NCI-H524 treated with DMSO at 0.1 percent for 48 hours (cell line): ENCODE results near the gene GRHPR.
A peak's percentile ranks its signal among the peaks of the same experiment; 100 is the strongest.
"Not testable (repeated sequence)": the region's sequence is repeated elsewhere in the genome, so short reads cannot be mapped to it uniquely, and the experiment has no call there.

Experiments
- DNase-seq: peaks from one replicate; lab custom pipeline; 2025; lab: John Stamatoyannopoulos, UW

The GRHPR gene

GRCh38 chr9:37422289-37423104, at the start of gene GRHPR:
TSS of gene GRHPR (plus strand) at chr9:37422696. CDS start at chr9:37422751, 55 bp downstream.
- DNase-seq, result peak; percentile 26

- DNase-seq, result no peak
Observed at GRCh38 chr9:37372839-37373238, 49.7 kb upstream of the GRHPR start.

GRCh38 chr9:37373621-37374020, 48.9 kb upstream of the GRHPR start:
- no peak for DNase-seq

- DNase-seq, result no peak
Observed at GRCh38 chr9:37374892-37375291, 47.6 kb upstream of the GRHPR start.

GRCh38 chr9:37377688-37378612, 44.5 kb upstream of the GRHPR start:
- DNase-seq, result no peak

GRCh38 chr9:37378613-37379004, 43.9 kb upstream of the GRHPR start:
- no peak for DNase-seq

GRCh38 chr9:37379835-37380234, 42.7 kb upstream of the GRHPR start:
- no peak for DNase-seq

GRCh38 chr9:37380570-37380969, 41.9 kb upstream of the GRHPR start:
- DNase-seq, result no peak

GRCh38 chr9:37381094-37381741, 41.3 kb upstream of the GRHPR start:
- no peak for DNase-seq

GRCh38 chr9:37382161-37382981, 40.1 kb upstream of the GRHPR start:
- no peak for DNase-seq

- DNase-seq, result no peak
Observed at GRCh38 chr9:37382982-37383357, 39.5 kb upstream of the GRHPR start.

- no peak for DNase-seq
Observed at GRCh38 chr9:37383393-37383792, 39.1 kb upstream of the GRHPR start.

- no peak for DNase-seq
Observed at GRCh38 chr9:37383876-37384746, 38.4 kb upstream of the GRHPR start.

- no peak for DNase-seq
Observed at GRCh38 chr9:37385286-37385685, 37.2 kb upstream of the GRHPR start.

GRCh38 chr9:37386988-37387387, 35.5 kb upstream of the GRHPR start:
- DNase-seq, result peak; percentile 15

- DNase-seq, result no peak
Observed at GRCh38 chr9:37390759-37391158, 31.7 kb upstream of the GRHPR start.

GRCh38 chr9:37392272-37392671, 30.2 kb upstream of the GRHPR start:
- DNase-seq, result no peak

GRCh38 chr9:37395229-37395628, 27.3 kb upstream of the GRHPR start:
- DNase-seq, result no peak

GRCh38 chr9:37395663-37396062, 26.8 kb upstream of the GRHPR start:
- no peak for DNase-seq

- not testable (repeated sequence) for DNase-seq
Observed at GRCh38 chr9:37397948-37398347, 24.5 kb upstream of the GRHPR start.
